Colonic mucosa (tissue), 4 donors: Measurements from ENCODE around the gene THADA. TPM values are rescaled to one million over a fixed set of nuclear protein-coding genes. Genes with fewer than 3 reads are reported as not detected.
"Not testable (repeated sequence)": the region's sequence is repeated elsewhere in the genome, so short reads cannot be mapped to it uniquely, and the experiment has no call there.

Experiments
- DNase-seq: peaks from one replicate; pipeline ENCODE4 v3.0.0-alpha.2; 2020
- H3K27ac ChIP-seq: fragments of 200-600 bp; one replicate; pipeline ENCODE4 v1.8.0; 2021
- H3K27me3 ChIP-seq: fragments of 200-600 bp; one replicate; pipeline ENCODE4 v1.8.0; 2021
- H3K36me3 ChIP-seq: fragments of 200-600 bp; one replicate; pipeline ENCODE4 v1.8.0; 2021
- H3K4me1 ChIP-seq: fragments of 200-600 bp; one replicate; pipeline ENCODE4 v1.8.0; 2021; ENCODE audit warnings: mild to moderate bottlenecking
- H3K4me3 ChIP-seq: fragments of 200-600 bp; one replicate; pipeline ENCODE4 v1.8.0; 2021
- H3K9ac ChIP-seq, 2 donors: one replicate each; pipeline ENCODE4 v1.7.0; 2013; ENCODE audit warnings: control low read depth in 2 of 2, low read depth in 2 of 2, low read length in 2 of 2
- H3K9me3 ChIP-seq: fragments of 200-600 bp; one replicate; pipeline ENCODE4 v1.8.0; 2021
- CTCF ChIP-seq: fragments of 200-600 bp; IDR thresholded peaks from one replicate; pipeline ENCODE4 v1.8.0; 2022; ENCODE audit warnings: antibody characterized with exemption, mild to moderate bottlenecking
- intact Hi-C: fragments of 100-400 bp; cut with DNase I; formaldehyde crosslinking; loops from one replicate; pipeline ENCODE4 v1.14.1; 2022
- total RNA-seq, 2 donors: library from RNA; stranded (reverse); fragmentation: NEBNext Ultra II Directional in 1 of 2; extraction: Animal tissue kit (Norgen Biotek cat#: 25700) in 1 of 2; gene quantifications; one replicate each; pipeline ENCODE4 v1.2.1, GENCODE V29; 2021
- donor health status: healthy.
- donor health status: DM: no; HTN: no; CAD: no.
- donor health status: DM: no; HTN: no; CAD: no.

Gene THADA
- total RNA-seq, 2 donors from 2014 or later: 14.6 to 31.4 TPM

- no peak overlapping the region for H3K27ac ChIP-seq
- H3K4me1 ChIP-seq: no peaks in the 10 kb centered on the region
- H3K36me3 ChIP-seq: no peaks in the 10 kb centered on the region
- TF ChIP-seq CTCF: no peak
- no peaks in the 10 kb centered on the region for H3K9me3 ChIP-seq
- H3K27me3 ChIP-seq: no peaks in the 10 kb centered on the region
- DNase-seq: no peak
- no peak overlapping the region for H3K9ac ChIP-seq
- intact Hi-C loops: no loop called here
- H3K4me3 ChIP-seq: no peak overlapping the region
These were observed 295.6 kb downstream of the THADA start for GRCh38 chr2:43300222-43300621.

- Histone ChIP-seq H3K4me3 (no peak overlapping the region), H3K9ac (no peak overlapping the region), H3K4me1 (no peaks in the 10 kb centered on the region), H3K27ac (no peak overlapping the region), H3K9me3 (no peaks in the 10 kb centered on the region), H3K27me3 (no peaks in the 10 kb centered on the region), H3K36me3 (no peaks in the 10 kb centered on the region)
- intact Hi-C loops: no loop called here
- no peak for TF ChIP-seq CTCF
- no peak for DNase-seq
These were observed 297.3 kb downstream of the THADA start for GRCh38 chr2:43298500-43298899.

- H3K9ac ChIP-seq, intact Hi-C loops, H3K4me1 ChIP-seq, H3K27me3 ChIP-seq, H3K27ac ChIP-seq, H3K4me3 ChIP-seq, H3K36me3 ChIP-seq, DNase-seq, H3K9me3 ChIP-seq: not testable (repeated sequence)
These were observed 298.1 kb downstream of the THADA start for GRCh38 chr2:43297740-43298139.

- intact Hi-C loops: no loop called here
- DNase-seq: no peak
- Histone ChIP-seq H3K4me1 (no peaks in the 10 kb centered on the region), H3K4me3 (no peak overlapping the region), H3K9ac (no peak overlapping the region), H3K27ac (no peak overlapping the region), H3K27me3 (no peaks in the 10 kb centered on the region), H3K36me3 (no peaks in the 10 kb centered on the region), H3K9me3 (no peaks in the 10 kb centered on the region)
- TF ChIP-seq CTCF: no peak
These were observed 300.8 kb downstream of the THADA start for GRCh38 chr2:43294973-43295603.

GRCh38 chr2:43293744-43294695, 301.8 kb downstream of the THADA start:
- no peak for TF ChIP-seq CTCF
- DNase-seq: peak; percentile 54
- H3K4me1 ChIP-seq: no peaks in the 10 kb centered on the region
- intact Hi-C loops: no loop called here
- no peak overlapping the region for H3K9ac ChIP-seq
- H3K27me3 ChIP-seq: no peaks in the 10 kb centered on the region
- no peak overlapping the region for H3K4me3 ChIP-seq
- H3K36me3 ChIP-seq: no peaks in the 10 kb centered on the region
- H3K9me3 ChIP-seq: no peaks in the 10 kb centered on the region
- peak overlapping the region; percentile 58 for H3K27ac ChIP-seq
